Activated naive CD8-positive, alpha-beta T cell treated with anti-CD3 and anti-CD28 coated beads for 36 hours (primary cell): ENCODE measurements around the gene PCNA. TPM values are rescaled to one million over a fixed set of nuclear protein-coding genes. Genes with fewer than 3 reads are reported as not detected.
"Not testable (repeated sequence)": the region's sequence is repeated elsewhere in the genome, so short reads cannot be mapped to it uniquely, and the experiment has no call there.

Experiments
- DNase-seq: peaks from one replicate; pipeline ENCODE4 v3.0.0; 2021
- H3K27ac Mint-ChIP-seq: one replicate; pipeline ENCODE4 v1.8.0; 2022; ENCODE audit warnings: mild to moderate bottlenecking, moderate library complexity, mixed read lengths
- H3K27me3 Mint-ChIP-seq: one replicate; pipeline ENCODE4 v1.8.0; 2022; ENCODE audit warnings: mild to moderate bottlenecking, mixed read lengths
- H3K36me3 Mint-ChIP-seq: one replicate; pipeline ENCODE4 v1.8.0; 2021; ENCODE audit warnings: mild to moderate bottlenecking, mixed read lengths
- H3K4me1 Mint-ChIP-seq: one replicate; pipeline ENCODE4 v1.8.0; 2021; ENCODE audit warnings: mixed read lengths
- H3K4me3 Mint-ChIP-seq: one replicate; pipeline ENCODE4 v1.8.0; 2022; ENCODE audit warnings: mild to moderate bottlenecking, moderate library complexity, mixed read lengths
- H3K9me3 Mint-ChIP-seq: one replicate; pipeline ENCODE4 v1.8.0; 2022; ENCODE audit warnings: mixed read lengths
- total RNA-seq, 2 experiments: library from RNA; stranded (reverse); gene quantifications; one replicate each; pipeline ENCODE4 v1.2.3, GENCODE V29; 2021

Gene PCNA
- total RNA-seq, 2 experiments from 2014 or later: 708 to 723 TPM

- H3K27me3 Mint-ChIP-seq: no peaks in the 10 kb centered on the region
- H3K4me3 Mint-ChIP-seq: peak within 1 kb of the TSS; percentile 94
- peaks cover 25% of the 10 kb centered on the region for H3K4me1 Mint-ChIP-seq
Measured at GRCh38 chr20:5126512-5127203, 6.9 kb upstream of the PCNA start, which contains the start of gene CDS2. Gene CDS2 (plus strand): TSS chr20:5127008. CDS start chr20:5127093, 85 bp downstream.

GRCh38 chr20:5122873-5123260, 3.1 kb upstream of the PCNA start:
- Mint-ChIP-seq H3K27me3 (no peaks in the 10 kb centered on the region), H3K4me3 (no peak overlapping the region), H3K4me1 (peaks cover 28% of the 10 kb centered on the region), H3K36me3 (peaks cover 14% of the 10 kb centered on the region), H3K9me3 (no peaks in the 10 kb centered on the region), H3K27ac (no peak overlapping the region)
- DNase-seq: no peak

More at GRCh38 chr20:5126512-5127203, 6.9 kb upstream of the PCNA start, which contains the start of gene CDS2:
- peak; percentile 100 for DNase-seq
- Mint-ChIP-seq H3K36me3 (peaks cover 3% of the 10 kb centered on the region), H3K27ac (peak within 1 kb of the TSS; percentile 96), H3K9me3 (no peaks in the 10 kb centered on the region)

- peak overlapping the region; percentile 97 for H3K4me3 Mint-ChIP-seq
- peaks cover 38% of the 10 kb centered on the region for H3K36me3 Mint-ChIP-seq
- no peaks in the 10 kb centered on the region for H3K9me3 Mint-ChIP-seq
- H3K27ac Mint-ChIP-seq: peak overlapping the region; percentile 99
- H3K27me3 Mint-ChIP-seq: no peaks in the 10 kb centered on the region
- H3K4me1 Mint-ChIP-seq: peaks cover 39% of the 10 kb centered on the region
- DNase-seq: no peak
Measured at GRCh38 chr20:5120185-5120476, 373 bp upstream of the PCNA start.

GRCh38 chr20:5119143-5119434, 669 bp downstream of the PCNA start:
- peaks cover 49% of the 10 kb centered on the region for H3K4me1 Mint-ChIP-seq
- peak overlapping the region; percentile 97 for H3K4me3 Mint-ChIP-seq
- peak overlapping the region; percentile 99 for H3K27ac Mint-ChIP-seq
- no peaks in the 10 kb centered on the region for H3K27me3 Mint-ChIP-seq
- no peaks in the 10 kb centered on the region for H3K9me3 Mint-ChIP-seq
- DNase-seq: no peak
- peaks cover 45% of the 10 kb centered on the region for H3K36me3 Mint-ChIP-seq

GRCh38 chr20:5118220-5119142, 1.3 kb downstream of the PCNA start:
- no peaks in the 10 kb centered on the region for H3K27me3 Mint-ChIP-seq
- no peak for DNase-seq
- H3K9me3 Mint-ChIP-seq: no peaks in the 10 kb centered on the region
- peaks cover 52% of the 10 kb centered on the region for H3K4me1 Mint-ChIP-seq
- peak overlapping the region; percentile 99 for H3K27ac Mint-ChIP-seq
- H3K36me3 Mint-ChIP-seq: peaks cover 51% of the 10 kb centered on the region
- peak overlapping the region; percentile 97 for H3K4me3 Mint-ChIP-seq

- peaks cover 49% of the 10 kb centered on the region for H3K4me1 Mint-ChIP-seq
- H3K36me3 Mint-ChIP-seq: peaks cover 59% of the 10 kb centered on the region
- DNase-seq: no peak
- peak overlapping the region; percentile 99 for H3K27ac Mint-ChIP-seq
- no peaks in the 10 kb centered on the region for H3K27me3 Mint-ChIP-seq
- H3K9me3 Mint-ChIP-seq: no peaks in the 10 kb centered on the region
- H3K4me3 Mint-ChIP-seq: peak overlapping the region; percentile 97
Measured at GRCh38 chr20:5116875-5117274, 2.9 kb downstream of the PCNA start.

GRCh38 chr20:5114403-5114802, 5.4 kb downstream of the PCNA start:
- Mint-ChIP-seq H3K4me3 (peak overlapping the region; percentile 89), H3K27me3 (no peaks in the 10 kb centered on the region), H3K9me3 (no peaks in the 10 kb centered on the region), H3K27ac (peak overlapping the region; percentile 88), H3K4me1 (peaks cover 36% of the 10 kb centered on the region), H3K36me3 (peaks cover 59% of the 10 kb centered on the region)
- DNase-seq: no peak

- H3K27ac Mint-ChIP-seq: peak overlapping the region; percentile 88
- H3K4me1 Mint-ChIP-seq: peaks cover 36% of the 10 kb centered on the region
Measured at GRCh38 chr20:5113615-5113986, 6.2 kb downstream of the PCNA start.

GRCh38 chr20:5109276-5109675, 10.5 kb downstream of the PCNA start:
- no peak for DNase-seq
- Mint-ChIP-seq H3K27me3 (no peaks in the 10 kb centered on the region), H3K4me1 (peaks cover 8% of the 10 kb centered on the region), H3K9me3 (no peaks in the 10 kb centered on the region), H3K4me3 (no peak overlapping the region), H3K36me3 (peaks cover 26% of the 10 kb centered on the region), H3K27ac (no peak overlapping the region)

More at GRCh38 chr20:5113615-5113986, 6.2 kb downstream of the PCNA start:
- no peak for DNase-seq
- Mint-ChIP-seq H3K9me3 (no peaks in the 10 kb centered on the region), H3K36me3 (peaks cover 57% of the 10 kb centered on the region), H3K27me3 (no peaks in the 10 kb centered on the region), H3K4me3 (peak overlapping the region; percentile 89)

GRCh38 chr20:5104479-5104878, 15.3 kb downstream of the PCNA start:
- DNase-seq: no peak
- H3K36me3 Mint-ChIP-seq: peaks cover 29% of the 10 kb centered on the region
- no peak overlapping the region for H3K27ac Mint-ChIP-seq
- no peak overlapping the region for H3K4me3 Mint-ChIP-seq
- no peaks in the 10 kb centered on the region for H3K27me3 Mint-ChIP-seq
- no peaks in the 10 kb centered on the region for H3K9me3 Mint-ChIP-seq
- peaks cover 6% of the 10 kb centered on the region for H3K4me1 Mint-ChIP-seq

GRCh38 chr20:5100684-5101347, 18.9 kb downstream of the PCNA start:
- Mint-ChIP-seq H3K4me3 (no peak overlapping the region), H3K36me3 (peaks cover 35% of the 10 kb centered on the region), H3K27ac (no peak overlapping the region), H3K27me3 (no peaks in the 10 kb centered on the region), H3K9me3 (no peaks in the 10 kb centered on the region), H3K4me1 (peaks cover 6% of the 10 kb centered on the region)
- peak; percentile 64 for DNase-seq

- H3K4me1 Mint-ChIP-seq, H3K27me3 Mint-ChIP-seq, H3K27ac Mint-ChIP-seq, H3K9me3 Mint-ChIP-seq, H3K4me3 Mint-ChIP-seq, DNase-seq: not testable (repeated sequence)
- peaks cover 35% of the 10 kb centered on the region for H3K36me3 Mint-ChIP-seq
Measured at GRCh38 chr20:5099909-5100308, 19.8 kb downstream of the PCNA start.

GRCh38 chr20:5099009-5099408, 20.7 kb downstream of the PCNA start:
- peaks cover 31% of the 10 kb centered on the region for H3K36me3 Mint-ChIP-seq
- not testable (repeated sequence) for H3K27me3 Mint-ChIP-seq

GRCh38 chr20:5096463-5096862, 23.3 kb downstream of the PCNA start:
- Mint-ChIP-seq H3K36me3 (peaks cover 22% of the 10 kb centered on the region), H3K4me1 (peaks cover 5% of the 10 kb centered on the region), H3K27ac (no peak overlapping the region), H3K27me3 (no peaks in the 10 kb centered on the region), H3K4me3 (no peak overlapping the region), H3K9me3 (no peaks in the 10 kb centered on the region)
- DNase-seq: no peak

More at GRCh38 chr20:5099009-5099408, 20.7 kb downstream of the PCNA start:
- not testable (repeated sequence) for H3K4me3 Mint-ChIP-seq, H3K27ac Mint-ChIP-seq, H3K9me3 Mint-ChIP-seq, H3K4me1 Mint-ChIP-seq, DNase-seq

- H3K4me3 Mint-ChIP-seq: no peak overlapping the region
- peaks cover 5% of the 10 kb centered on the region for H3K4me1 Mint-ChIP-seq
- no peak overlapping the region for H3K27ac Mint-ChIP-seq
- H3K9me3 Mint-ChIP-seq: no peaks in the 10 kb centered on the region
- no peak for DNase-seq
- H3K36me3 Mint-ChIP-seq: peaks cover 22% of the 10 kb centered on the region
- no peaks in the 10 kb centered on the region for H3K27me3 Mint-ChIP-seq
Measured at GRCh38 chr20:5095931-5096330, 23.8 kb downstream of the PCNA start.
